Activated CD4-positive, CD25-positive, alpha-beta regulatory T cell treated with anti-CD3 and anti-CD28 coated beads, Interleukin-2, amount 50 U/mL, for 24 hours (primary cell): Measurements from ENCODE around the gene MANBA.

Source experiments
- ATAC-seq, 2 donors: fragments of 150-1000 bp; cut with Tn5 transposase; one replicate each; pipeline ENCODE4 v1.10.0; 2021; ENCODE audit warnings: mild to moderate bottlenecking in 1 of 2, moderate library complexity in 1 of 2

The MANBA gene

DNA sequence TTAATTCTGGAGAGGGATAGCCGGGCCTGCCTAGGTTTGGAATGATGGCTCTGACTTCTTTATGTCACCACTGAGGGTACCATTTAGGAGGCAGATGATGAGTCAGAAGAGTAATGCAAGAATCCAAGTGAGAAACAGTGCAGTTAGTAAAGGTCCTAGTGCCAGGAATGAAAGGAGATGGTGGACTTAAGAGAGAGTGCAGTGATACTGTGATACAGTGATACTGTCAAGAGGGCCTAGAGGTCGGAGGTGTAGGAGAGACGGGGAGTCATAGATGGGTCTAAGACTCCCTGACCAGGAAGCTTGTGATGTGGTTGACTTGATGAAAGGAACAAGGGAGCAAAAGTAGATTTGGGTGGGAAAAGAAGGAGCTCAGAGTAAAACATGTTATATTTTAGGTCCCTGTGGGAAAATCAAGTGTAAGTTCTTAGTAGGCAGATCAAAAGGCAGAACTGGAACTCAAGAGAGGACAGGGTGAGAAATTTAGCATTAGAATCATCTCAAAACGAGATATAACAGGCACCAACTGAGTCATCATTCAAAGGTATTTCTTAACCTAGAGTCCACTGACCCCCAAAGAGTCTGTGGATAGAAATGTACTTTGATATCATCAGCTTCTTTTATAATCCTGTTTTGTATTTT lies 174.6 kb downstream of the MANBA start:
- peak; percentile 54 to 62 for ATAC-seq

DNA sequence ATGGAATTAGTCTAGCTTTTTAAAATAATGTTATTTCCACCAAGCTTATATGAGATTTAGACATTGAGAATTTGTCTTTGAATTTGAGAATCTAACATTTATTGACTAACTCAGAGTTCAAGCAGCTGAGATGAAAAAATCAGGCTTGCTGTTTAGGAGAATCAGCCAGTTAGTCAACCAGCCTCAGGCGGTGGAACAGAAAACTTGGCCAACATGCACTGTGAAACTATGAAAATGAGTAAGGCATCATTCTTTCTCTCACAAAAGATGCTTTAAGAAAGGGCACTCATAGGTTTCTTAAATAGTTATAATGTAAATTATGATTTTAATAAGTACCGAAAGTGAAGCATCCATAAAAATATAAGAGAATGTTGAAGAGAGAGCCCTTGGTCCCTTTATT lies 175.4 kb downstream of the MANBA start:
- peak; percentile 14 to 52 for ATAC-seq

GRCh38 chr4:102584091-102584490 lies 176.7 kb downstream of the MANBA start:
- no peak for ATAC-seq
